ENCODE data around the gene ALDH1L1.

DNA sequence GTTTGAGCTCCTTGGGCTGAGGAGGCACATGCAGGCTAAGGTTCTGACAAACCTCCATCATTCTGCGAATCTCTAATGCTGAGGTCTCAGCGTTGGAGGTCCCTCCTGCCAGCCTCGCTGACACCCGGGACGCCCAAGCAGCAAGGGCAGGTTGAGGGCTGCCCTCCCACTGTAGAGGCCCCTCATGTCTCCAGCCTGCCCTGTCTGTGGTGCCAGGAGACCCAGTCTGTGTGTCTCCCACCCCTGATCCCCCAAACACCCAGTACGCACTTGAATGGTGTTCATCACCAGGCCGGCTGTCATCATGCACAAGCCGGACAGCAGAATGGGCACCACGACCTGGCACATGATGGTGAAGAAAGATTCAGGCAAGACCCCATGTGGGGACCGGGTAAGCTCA lies 124.3 kb downstream of the ALDH1L1 start:
- TF ChIP-seq, protein P1, sequence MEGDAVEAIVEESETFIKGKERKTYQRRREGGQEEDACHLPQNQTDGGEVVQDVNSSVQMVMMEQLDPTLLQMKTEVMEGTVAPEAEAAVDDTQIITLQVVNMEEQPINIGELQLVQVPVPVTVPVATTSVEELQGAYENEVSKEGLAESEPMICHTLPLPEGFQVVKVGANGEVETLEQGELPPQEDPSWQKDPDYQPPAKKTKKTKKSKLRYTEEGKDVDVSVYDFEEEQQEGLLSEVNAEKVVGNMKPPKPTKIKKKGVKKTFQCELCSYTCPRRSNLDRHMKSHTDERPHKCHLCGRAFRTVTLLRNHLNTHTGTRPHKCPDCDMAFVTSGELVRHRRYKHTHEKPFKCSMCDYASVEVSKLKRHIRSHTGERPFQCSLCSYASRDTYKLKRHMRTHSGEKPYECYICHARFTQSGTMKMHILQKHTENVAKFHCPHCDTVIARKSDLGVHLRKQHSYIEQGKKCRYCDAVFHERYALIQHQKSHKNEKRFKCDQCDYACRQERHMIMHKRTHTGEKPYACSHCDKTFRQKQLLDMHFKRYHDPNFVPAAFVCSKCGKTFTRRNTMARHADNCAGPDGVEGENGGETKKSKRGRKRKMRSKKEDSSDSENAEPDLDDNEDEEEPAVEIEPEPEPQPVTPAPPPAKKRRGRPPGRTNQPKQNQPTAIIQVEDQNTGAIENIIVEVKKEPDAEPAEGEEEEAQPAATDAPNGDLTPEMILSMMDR (conservative IDR thresholded peaks at IDR 0.05; ENCODE audit: low read depth, low read length) = no peak
- TF ChIP-seq POLR2A (IDR thresholded peaks at IDR 0.05; ENCODE audit: low read depth, low read length) (no peak), RAD21 (IDR thresholded peaks at IDR 0.05; ENCODE audit: low read length) (no peak), RFX5 (IDR thresholded peaks at IDR 0.05; ENCODE audit: low read depth, low read length) (no peak), SMC3 (IDR thresholded peaks at IDR 0.05; ENCODE audit: low read depth, low read length) (no peak), NFE2L2 (IDR thresholded peaks at IDR 0.05; ENCODE audit: low read depth, low read length) (no peak), FOS (IDR thresholded peaks at IDR 0.05; ENCODE audit: low read depth, low read length) (no peak), RCOR1 (IDR thresholded peaks at IDR 0.05; ENCODE audit: insufficient replicate concordance, low read length) (no peak)
- TF ChIP-seq, protein P2, sequence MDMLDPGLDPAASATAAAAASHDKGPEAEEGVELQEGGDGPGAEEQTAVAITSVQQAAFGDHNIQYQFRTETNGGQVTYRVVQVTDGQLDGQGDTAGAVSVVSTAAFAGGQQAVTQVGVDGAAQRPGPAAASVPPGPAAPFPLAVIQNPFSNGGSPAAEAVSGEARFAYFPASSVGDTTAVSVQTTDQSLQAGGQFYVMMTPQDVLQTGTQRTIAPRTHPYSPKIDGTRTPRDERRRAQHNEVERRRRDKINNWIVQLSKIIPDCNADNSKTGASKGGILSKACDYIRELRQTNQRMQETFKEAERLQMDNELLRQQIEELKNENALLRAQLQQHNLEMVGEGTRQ (IDR thresholded peaks at IDR 0.05; ENCODE audit: low read depth, low read length) = no peak
- TF ChIP-seq, protein P3, sequence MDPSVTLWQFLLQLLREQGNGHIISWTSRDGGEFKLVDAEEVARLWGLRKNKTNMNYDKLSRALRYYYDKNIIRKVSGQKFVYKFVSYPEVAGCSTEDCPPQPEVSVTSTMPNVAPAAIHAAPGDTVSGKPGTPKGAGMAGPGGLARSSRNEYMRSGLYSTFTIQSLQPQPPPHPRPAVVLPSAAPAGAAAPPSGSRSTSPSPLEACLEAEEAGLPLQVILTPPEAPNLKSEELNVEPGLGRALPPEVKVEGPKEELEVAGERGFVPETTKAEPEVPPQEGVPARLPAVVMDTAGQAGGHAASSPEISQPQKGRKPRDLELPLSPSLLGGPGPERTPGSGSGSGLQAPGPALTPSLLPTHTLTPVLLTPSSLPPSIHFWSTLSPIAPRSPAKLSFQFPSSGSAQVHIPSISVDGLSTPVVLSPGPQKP (IDR thresholded peaks at IDR 0.05; ENCODE audit: borderline replicate concordance, low read depth, low read length) = no peak
